ENCODE measurements around the gene PVALB.

The PVALB gene

GRCh38 chr22:36852056-36852973 lies 35.5 kb upstream of the PVALB start:
- H3K27me3 ChIP-seq (ENCODE audit: insufficient read depth, low read depth, severe bottlenecking), result peaks cover 29% of the 10 kb centered on the region
- TF ChIP-seq, protein P1, sequence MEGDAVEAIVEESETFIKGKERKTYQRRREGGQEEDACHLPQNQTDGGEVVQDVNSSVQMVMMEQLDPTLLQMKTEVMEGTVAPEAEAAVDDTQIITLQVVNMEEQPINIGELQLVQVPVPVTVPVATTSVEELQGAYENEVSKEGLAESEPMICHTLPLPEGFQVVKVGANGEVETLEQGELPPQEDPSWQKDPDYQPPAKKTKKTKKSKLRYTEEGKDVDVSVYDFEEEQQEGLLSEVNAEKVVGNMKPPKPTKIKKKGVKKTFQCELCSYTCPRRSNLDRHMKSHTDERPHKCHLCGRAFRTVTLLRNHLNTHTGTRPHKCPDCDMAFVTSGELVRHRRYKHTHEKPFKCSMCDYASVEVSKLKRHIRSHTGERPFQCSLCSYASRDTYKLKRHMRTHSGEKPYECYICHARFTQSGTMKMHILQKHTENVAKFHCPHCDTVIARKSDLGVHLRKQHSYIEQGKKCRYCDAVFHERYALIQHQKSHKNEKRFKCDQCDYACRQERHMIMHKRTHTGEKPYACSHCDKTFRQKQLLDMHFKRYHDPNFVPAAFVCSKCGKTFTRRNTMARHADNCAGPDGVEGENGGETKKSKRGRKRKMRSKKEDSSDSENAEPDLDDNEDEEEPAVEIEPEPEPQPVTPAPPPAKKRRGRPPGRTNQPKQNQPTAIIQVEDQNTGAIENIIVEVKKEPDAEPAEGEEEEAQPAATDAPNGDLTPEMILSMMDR (IDR thresholded peaks at IDR 0.05; ENCODE audit: low read depth, low read length), result no peak

DNA sequence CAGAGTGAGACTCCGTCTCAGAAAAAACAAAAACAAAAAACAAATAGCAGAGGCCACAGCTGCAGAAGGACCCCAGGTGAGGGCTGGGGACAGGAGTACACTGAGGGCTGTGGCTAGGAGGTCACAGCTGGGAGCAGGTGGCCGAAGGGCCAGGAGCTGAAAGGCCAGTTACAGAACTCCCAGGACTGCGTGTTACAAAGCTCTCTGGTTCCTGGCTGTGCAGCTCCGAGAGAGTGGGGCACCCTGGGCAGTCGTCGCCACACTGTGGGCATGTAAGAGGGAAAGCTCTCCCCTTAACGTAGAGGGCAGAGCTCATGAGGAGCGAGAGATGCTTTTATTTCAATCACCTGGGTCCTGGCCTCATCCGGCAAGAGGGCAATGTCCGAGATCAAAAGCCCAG lies 33.8 kb upstream of the PVALB start:
- no peak for DNase-seq
- Histone ChIP-seq H3K27me3 (ENCODE audit: insufficient read depth, low read depth, severe bottlenecking) (peaks cover 30% of the 10 kb centered on the region), H3K9me3 (ENCODE audit: severe bottlenecking) (peaks cover 9% of the 10 kb centered on the region), H3K36me3 (no peaks in the 10 kb centered on the region), H3K4me3 (ENCODE audit: low read depth, low read length) (no peak overlapping the region), H3K27ac (no peak overlapping the region)
- TF ChIP-seq, protein P1 (IDR thresholded peaks at IDR 0.05; ENCODE audit: low read depth, low read length), result no peak

More at GRCh38 chr22:36852056-36852973, 35.5 kb upstream of the PVALB start:
- no peak for DNase-seq
- no peak overlapping the region for H3K27ac ChIP-seq
- H3K9me3 ChIP-seq (ENCODE audit: severe bottlenecking), result peaks cover 9% of the 10 kb centered on the region
- no peak overlapping the region for H3K4me3 ChIP-seq (ENCODE audit: low read depth, low read length)
- no peaks in the 10 kb centered on the region for H3K36me3 ChIP-seq

DNA sequence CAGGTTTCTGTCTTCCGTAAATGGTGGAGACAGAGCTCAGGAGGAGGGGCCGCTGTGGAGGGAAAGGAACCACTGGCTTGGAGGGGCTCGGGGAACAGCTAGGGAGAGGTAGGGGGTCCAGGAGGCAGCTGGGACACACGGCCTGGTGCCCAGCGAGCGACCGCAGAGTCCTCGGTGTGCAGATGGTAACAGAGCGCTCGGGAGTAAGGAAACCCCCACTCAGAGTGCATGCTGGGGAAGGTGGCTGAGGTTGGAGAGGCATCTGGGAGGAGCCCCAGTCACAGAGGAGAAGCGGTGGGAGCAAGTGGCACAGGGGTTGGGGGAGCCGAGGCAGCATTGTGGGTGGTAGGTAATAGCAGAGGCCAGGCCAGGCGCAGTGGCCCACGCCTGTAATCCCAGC lies 33.2 kb upstream of the PVALB start:
- no peak overlapping the region for H3K4me3 ChIP-seq (ENCODE audit: low read depth, low read length)
- H3K27ac ChIP-seq, result no peak overlapping the region
- peaks cover 9% of the 10 kb centered on the region for H3K9me3 ChIP-seq (ENCODE audit: severe bottlenecking)
- no peaks in the 10 kb centered on the region for H3K36me3 ChIP-seq
- peaks cover 37% of the 10 kb centered on the region for H3K27me3 ChIP-seq (ENCODE audit: insufficient read depth, low read depth, severe bottlenecking)
- no peak for DNase-seq
- TF ChIP-seq, protein P1 (IDR thresholded peaks at IDR 0.05; ENCODE audit: low read depth, low read length), result no peak

DNA sequence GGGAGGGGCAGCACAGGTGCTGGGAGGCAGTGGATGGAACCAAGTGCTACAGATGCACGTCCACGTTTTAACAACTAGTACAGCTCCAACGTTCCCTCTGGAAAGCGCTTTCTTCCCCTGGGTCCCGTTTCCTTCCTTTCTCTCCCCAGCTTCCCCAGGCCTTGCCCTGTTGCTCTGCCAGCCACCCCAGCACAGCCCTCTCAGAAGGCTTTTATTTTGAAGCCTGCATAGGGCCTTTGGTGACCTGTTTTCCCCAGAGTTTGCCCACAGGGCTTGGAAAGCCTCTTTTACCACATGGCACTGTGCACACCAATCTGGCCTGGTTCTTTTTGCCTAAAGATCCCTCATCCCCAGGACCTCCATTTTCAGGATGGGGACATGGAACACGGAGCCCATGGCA lies 30.1 kb upstream of the PVALB start:
- no peak for DNase-seq
- H3K27me3 ChIP-seq (ENCODE audit: insufficient read depth, low read depth, severe bottlenecking), result peaks cover 62% of the 10 kb centered on the region
- H3K9me3 ChIP-seq (ENCODE audit: severe bottlenecking), result no peaks in the 10 kb centered on the region
- no peak overlapping the region for H3K27ac ChIP-seq
- H3K4me3 ChIP-seq (ENCODE audit: low read depth, low read length), result no peak overlapping the region
- H3K36me3 ChIP-seq, result no peaks in the 10 kb centered on the region
- TF ChIP-seq, protein P1 (IDR thresholded peaks at IDR 0.05; ENCODE audit: low read depth, low read length), result no peak

- Histone ChIP-seq H3K27ac (no peak overlapping the region), H3K9me3 (ENCODE audit: severe bottlenecking) (no peaks in the 10 kb centered on the region), H3K27me3 (ENCODE audit: insufficient read depth, low read depth, severe bottlenecking) (peaks cover 68% of the 10 kb centered on the region), H3K36me3 (no peaks in the 10 kb centered on the region), H3K4me3 (ENCODE audit: low read depth, low read length) (no peak overlapping the region)
- no peak for DNase-seq
- TF ChIP-seq, protein P1 (IDR thresholded peaks at IDR 0.05; ENCODE audit: low read depth, low read length), result no peak
These were observed 29.4 kb upstream of the PVALB start for GRCh38 chr22:36846271-36846670.
